Subcutaneous adipose tissue (tissue), 4 donors: Measurements from ENCODE around the gene ETV3L. TPM values are rescaled to one million over a fixed set of nuclear protein-coding genes. Genes with fewer than 3 reads are reported as not detected.

Source experiments
- CTCF ChIP-seq: fragments of 450-650 bp; IDR thresholded peaks from one replicate; pipeline ENCODE4 v1.5.1; 2016; ENCODE audit warnings: low read depth, mild to moderate bottlenecking, control low read depth, antibody characterized with exemption, moderate library complexity
- total RNA-seq, 4 donors: library from RNA; depleted of rRNA; stranded (reverse); fragments of >200 nt; gene quantifications; one replicate each; pipeline ENCODE4 v1.1.0, GENCODE V29; 2016

ETV3L gene
- total RNA-seq, 4 donors from 2014 or later = not detected

GRCh38 chr1:157142201-157142600 lies 42.6 kb upstream of the ETV3L start:
- no peak for TF ChIP-seq CTCF

- TF ChIP-seq CTCF = no peak
Observed at GRCh38 chr1:157141212-157141855, 41.7 kb upstream of the ETV3L start.

DNA sequence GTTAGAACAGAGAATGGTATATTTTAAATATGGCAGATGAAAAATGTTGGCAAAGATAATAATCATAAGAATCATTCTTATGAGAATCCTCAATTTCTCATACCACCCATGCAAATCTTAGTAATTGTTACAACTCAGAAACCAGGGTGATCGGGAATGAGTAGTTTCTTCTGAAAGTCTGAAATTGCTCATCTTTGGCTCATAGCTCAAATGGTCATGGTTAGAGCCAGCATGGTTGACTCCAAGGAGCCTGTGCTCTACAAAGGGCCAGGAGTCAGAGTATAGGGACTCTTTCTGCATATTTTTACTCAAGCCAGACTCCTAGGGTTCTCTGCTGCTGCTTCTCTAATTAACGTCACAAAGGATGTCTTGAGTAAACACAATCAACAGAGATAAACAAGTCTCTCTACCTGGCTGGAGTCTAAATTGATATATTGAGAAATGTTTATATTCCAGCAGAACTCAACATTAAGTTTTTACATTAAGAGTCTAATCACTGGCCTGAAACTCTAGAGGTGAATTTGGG lies 40.5 kb upstream of the ETV3L start:
- TF ChIP-seq CTCF = no peak

GRCh38 chr1:157139052-157139715 lies 39.6 kb upstream of the ETV3L start:
- no peak for TF ChIP-seq CTCF

- no peak for TF ChIP-seq CTCF
Observed at GRCh38 chr1:157138220-157139051, 38.8 kb upstream of the ETV3L start, which contains the start of gene ETV3. Gene ETV3, minus strand, starts transcription at chr1:157138395. Its CDS starts 2,043 bp downstream, at chr1:157136352.

DNA sequence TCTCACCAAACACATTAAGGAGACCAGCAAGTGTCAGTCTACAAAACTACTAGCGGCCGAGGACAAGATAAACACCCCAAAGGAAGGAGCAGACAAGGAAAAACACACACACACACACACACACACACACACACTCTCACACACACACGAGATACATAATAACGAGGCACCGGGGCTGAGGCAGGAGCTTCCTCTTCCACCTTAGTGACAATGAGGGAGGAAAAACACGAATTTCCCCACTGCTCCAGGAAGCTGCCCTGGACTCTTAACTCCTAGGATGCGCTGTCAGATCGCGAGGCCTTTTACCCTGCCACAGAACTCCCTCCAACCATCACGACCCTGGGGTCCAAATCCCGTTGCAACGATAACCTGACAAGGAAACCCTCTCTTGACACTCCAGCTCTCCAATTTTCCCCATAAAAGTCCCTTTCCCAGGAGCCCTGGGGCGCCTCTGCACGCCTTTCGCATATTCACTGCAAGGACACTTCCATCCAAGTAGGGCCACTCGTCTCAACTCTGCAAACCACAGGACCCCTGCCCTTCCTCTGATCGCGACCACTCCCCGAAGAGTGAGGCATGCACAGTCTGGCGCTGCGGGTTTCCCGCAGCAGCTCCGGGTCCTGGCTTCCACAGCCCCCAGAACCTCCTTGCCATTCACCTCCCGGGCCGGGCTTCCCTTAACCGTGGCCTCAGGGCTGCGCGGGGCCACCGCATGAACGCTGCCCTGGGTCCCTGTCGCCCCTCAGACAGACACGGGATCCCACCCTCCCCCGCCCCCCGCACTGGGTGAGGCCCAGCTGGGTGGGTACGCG lies 38.0 kb upstream of the ETV3L start:
- no peak for TF ChIP-seq CTCF
